ENCODE measurements around the gene OR10AD1.

The OR10AD1 gene

DNA sequence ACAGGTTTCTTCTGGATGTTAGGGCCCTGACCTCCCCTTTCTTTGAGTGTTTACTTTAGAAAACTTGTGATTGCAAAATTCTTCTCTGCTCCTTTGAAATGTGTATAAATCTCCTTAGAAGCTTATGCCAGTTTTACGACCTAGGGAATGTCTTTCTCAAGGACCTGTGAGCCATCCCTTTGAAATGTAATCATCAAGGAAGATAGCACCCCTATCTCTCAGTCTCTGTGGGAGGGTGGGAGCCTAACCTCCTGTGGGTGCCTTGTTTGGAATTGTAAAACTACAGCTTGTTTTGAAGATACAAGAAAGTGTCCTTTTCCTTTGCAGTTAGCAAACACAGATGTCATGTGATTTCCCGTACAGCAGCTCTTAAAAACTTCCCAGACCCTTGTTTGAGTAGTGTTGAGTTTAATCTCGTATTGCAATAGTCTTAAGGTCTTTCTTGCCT is 3.3 kb downstream of the OR10AD1 start:
- TF ChIP-seq, protein P1, sequence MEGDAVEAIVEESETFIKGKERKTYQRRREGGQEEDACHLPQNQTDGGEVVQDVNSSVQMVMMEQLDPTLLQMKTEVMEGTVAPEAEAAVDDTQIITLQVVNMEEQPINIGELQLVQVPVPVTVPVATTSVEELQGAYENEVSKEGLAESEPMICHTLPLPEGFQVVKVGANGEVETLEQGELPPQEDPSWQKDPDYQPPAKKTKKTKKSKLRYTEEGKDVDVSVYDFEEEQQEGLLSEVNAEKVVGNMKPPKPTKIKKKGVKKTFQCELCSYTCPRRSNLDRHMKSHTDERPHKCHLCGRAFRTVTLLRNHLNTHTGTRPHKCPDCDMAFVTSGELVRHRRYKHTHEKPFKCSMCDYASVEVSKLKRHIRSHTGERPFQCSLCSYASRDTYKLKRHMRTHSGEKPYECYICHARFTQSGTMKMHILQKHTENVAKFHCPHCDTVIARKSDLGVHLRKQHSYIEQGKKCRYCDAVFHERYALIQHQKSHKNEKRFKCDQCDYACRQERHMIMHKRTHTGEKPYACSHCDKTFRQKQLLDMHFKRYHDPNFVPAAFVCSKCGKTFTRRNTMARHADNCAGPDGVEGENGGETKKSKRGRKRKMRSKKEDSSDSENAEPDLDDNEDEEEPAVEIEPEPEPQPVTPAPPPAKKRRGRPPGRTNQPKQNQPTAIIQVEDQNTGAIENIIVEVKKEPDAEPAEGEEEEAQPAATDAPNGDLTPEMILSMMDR (IDR thresholded peaks at IDR 0.05; ENCODE audit: control insufficient read depth, insufficient read depth, low read depth, low read length, missing control alignments), result no peak
- no peak for DNase-seq (ENCODE audit: low read depth)
- no peak overlapping the region for H3K4me3 ChIP-seq (ENCODE audit: control insufficient read depth, low read depth, low read length)

DNA sequence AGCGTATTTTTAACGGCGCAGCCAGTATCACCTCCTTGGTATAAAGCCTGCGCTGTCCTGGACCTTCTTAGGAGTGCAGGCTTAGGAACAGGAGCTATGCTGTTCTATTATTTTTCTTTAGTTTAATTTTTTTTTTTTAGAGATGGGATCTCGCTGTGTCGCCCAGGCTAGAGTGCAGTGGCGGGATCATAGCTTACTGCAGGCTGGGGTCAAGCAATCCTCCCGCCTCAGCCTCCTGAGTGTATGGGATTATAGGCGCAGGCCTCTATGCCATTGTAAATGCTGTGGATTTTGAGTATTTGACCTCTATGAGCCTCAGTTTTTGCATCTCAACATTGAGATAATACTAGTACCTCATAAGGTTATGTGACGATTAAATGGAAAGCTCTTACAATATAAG is 4.1 kb downstream of the OR10AD1 start:
- DNase-seq (ENCODE audit: low read depth), result no peak
- H3K4me3 ChIP-seq (ENCODE audit: control insufficient read depth, low read depth, low read length), result peak overlapping the region; percentile 85
- TF ChIP-seq, protein P1 (IDR thresholded peaks at IDR 0.05; ENCODE audit: control insufficient read depth, insufficient read depth, low read depth, low read length, missing control alignments), result no peak

DNA sequence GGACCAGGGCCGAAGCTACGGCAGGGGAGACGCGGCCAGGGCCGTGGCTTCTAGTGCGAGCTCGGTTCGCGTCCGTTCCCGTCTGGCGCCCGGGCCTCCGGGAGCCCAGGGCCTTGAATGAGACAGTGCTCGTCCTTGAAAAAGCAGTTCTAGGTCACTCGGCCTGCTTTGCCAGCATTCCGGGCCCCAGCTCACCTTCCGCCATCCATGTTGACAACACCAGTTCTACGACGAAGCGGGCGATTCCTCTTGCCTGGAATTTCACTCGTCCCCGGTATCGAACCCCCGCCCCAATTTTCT is 4.5 kb downstream of the OR10AD1 start:
- DNase-seq (ENCODE audit: low read depth), result no peak
- TF ChIP-seq, protein P1 (IDR thresholded peaks at IDR 0.05; ENCODE audit: control insufficient read depth, insufficient read depth, low read depth, low read length, missing control alignments), result no peak

DNA sequence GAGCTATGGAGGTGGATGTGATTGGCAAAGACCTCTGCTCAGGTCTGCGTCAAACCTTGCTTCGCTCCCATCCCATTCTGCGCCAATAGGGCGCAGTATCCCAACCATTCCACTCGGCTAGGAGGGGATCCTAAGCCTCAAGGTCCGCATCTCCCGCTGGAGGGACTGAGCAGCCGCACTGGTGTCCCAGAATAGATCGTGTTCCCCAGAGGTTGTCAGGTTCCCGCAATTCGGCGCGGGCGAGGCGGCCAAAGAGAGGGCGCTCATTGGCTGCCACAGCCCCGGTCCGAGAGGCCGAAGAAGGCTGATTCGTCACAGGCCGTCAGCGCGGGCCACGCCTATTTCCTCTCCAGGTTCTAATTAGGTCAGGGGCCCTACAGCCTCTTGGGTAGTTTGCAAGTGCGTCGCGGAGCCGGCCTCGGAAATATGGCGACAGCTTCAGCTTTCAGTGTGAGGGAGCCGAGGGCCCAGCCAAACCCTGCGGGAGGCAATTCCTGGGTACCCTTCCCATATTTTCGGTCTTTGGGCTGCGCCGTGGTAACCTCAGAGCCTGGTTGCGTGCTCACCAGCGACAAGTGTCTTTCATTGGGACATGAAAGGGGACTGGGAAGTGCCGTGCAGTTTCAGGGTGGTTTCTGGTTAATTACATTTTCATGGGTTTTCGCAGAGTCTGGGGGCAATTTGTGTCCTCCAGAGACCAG is 5.0 kb downstream of the OR10AD1 start:
- peak overlapping the region; percentile 85 for H3K4me3 ChIP-seq (ENCODE audit: control insufficient read depth, low read depth, low read length)
- peak; percentile 65 for DNase-seq (ENCODE audit: low read depth)
- TF ChIP-seq, protein P1 (IDR thresholded peaks at IDR 0.05; ENCODE audit: control insufficient read depth, insufficient read depth, low read depth, low read length, missing control alignments), result no peak

More for the DNA sequence above, 4.5 kb downstream of the OR10AD1 start:
- H3K4me3 ChIP-seq (ENCODE audit: control insufficient read depth, low read depth, low read length), result peak overlapping the region; percentile 85

DNA sequence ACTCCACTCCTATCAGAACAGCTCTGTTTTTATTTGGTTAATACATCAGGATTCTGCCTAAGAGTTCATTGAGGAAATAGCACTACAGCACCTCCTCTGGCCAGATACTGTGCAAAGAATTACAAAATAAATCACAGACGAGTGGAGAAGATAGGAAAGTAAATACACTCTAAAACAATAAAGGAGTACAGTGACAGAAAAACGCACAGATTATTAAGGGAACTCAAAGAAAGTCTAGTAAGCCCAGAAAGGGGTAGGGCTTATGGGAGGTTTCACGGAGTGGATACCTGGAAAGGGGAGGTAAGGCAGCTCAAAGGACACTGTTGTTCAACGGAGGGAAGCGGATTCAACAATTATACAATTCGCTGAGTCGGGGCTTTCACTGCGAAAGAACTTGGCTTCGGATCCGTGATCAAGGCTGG is 5.5 kb downstream of the OR10AD1 start:
- peak overlapping the region; percentile 85 for H3K4me3 ChIP-seq (ENCODE audit: control insufficient read depth, low read depth, low read length)
- DNase-seq (ENCODE audit: low read depth), result no peak
- TF ChIP-seq, protein P1 (IDR thresholded peaks at IDR 0.05; ENCODE audit: control insufficient read depth, insufficient read depth, low read depth, low read length, missing control alignments), result peak; percentile 39

DNA sequence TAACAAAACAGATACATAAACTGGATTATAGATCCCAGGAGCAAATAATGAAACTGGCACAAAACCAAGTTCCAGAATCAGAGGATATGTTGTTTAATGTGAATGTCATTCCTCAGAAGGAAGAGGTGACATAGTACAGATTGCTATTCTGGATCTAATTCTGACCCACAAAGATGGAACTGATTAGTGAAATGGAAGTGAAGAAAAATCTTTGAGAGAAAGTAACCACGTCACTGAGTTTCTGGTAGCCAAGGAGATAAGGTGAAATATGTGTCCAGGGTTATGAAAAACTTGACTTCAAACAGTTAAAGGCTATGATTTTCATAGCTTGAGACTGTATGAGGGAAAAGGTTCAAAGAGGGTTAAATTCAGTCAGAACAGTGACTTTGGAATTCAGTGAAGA is 8.3 kb downstream of the OR10AD1 start:
- TF ChIP-seq, protein P1 (IDR thresholded peaks at IDR 0.05; ENCODE audit: control insufficient read depth, insufficient read depth, low read depth, low read length, missing control alignments), result no peak
- DNase-seq (ENCODE audit: low read depth), result no peak
- no peak overlapping the region for H3K4me3 ChIP-seq (ENCODE audit: control insufficient read depth, low read depth, low read length)
